ENCODE measurements around the gene CYS1. TPM values are rescaled to one million over a fixed set of nuclear protein-coding genes. Genes with fewer than 3 reads are reported as not detected.

Gene CYS1
- polyA plus RNA-seq, 1 donor from 2014 or later = not detected

GRCh38 chr2:10064932-10065772 lies 15.1 kb downstream of the CYS1 start:
- H3K27me3 ChIP-seq (ENCODE audit: insufficient read depth, low read depth, low read length) = no peaks in the 10 kb centered on the region
- no peak overlapping the region for H3K4me3 ChIP-seq (ENCODE audit: low read length)
- no peaks in the 10 kb centered on the region for H3K9me2 ChIP-seq (ENCODE audit: insufficient read depth, low read length)
- H3K36me3 ChIP-seq (ENCODE audit: insufficient read depth, low read length) = no peaks in the 10 kb centered on the region
- no peaks in the 10 kb centered on the region for H3K9me3 ChIP-seq (ENCODE audit: low read length)
- H3K79me2 ChIP-seq (replicated peaks; ENCODE audit: insufficient read depth, low read length) = no peaks in the 10 kb centered on the region
- no peak overlapping the region for H3K4me2 ChIP-seq (ENCODE audit: low read length)
- no peaks in the 10 kb centered on the region for H3F3A ChIP-seq (ENCODE audit: insufficient read depth, low read length, poor library complexity, severe bottlenecking)
- no peaks in the 10 kb centered on the region for H4K20me1 ChIP-seq (ENCODE audit: insufficient read depth)
- H3K9ac ChIP-seq (ENCODE audit: low read length) = no peak overlapping the region
- no peak overlapping the region for H3K27ac ChIP-seq (ENCODE audit: low read length)
- TF ChIP-seq SMC3 (conservative IDR thresholded peaks at IDR 0.05; ENCODE audit: poor library complexity) = no peak
- TF ChIP-seq REST (IDR thresholded peaks at IDR 0.05; ENCODE audit: borderline replicate concordance) = no peak
- no peak for TF ChIP-seq MXI1 (conservative IDR thresholded peaks at IDR 0.05; ENCODE audit: poor library complexity, severe bottlenecking)
- no peak for TF ChIP-seq EP300 (conservative IDR thresholded peaks at IDR 0.05; ENCODE audit: poor library complexity, severe bottlenecking)
- no peak for TF ChIP-seq CTCF (IDR thresholded peaks at IDR 0.05; ENCODE audit: poor library complexity, severe bottlenecking)
- TF ChIP-seq RAD21 (conservative IDR thresholded peaks at IDR 0.05) = no peak
- TF ChIP-seq POLR2AphosphoS5 (IDR thresholded peaks at IDR 0.05) = no peak
- no peak for TF ChIP-seq TAF1 (IDR thresholded peaks at IDR 0.05; ENCODE audit: low read depth)
- no peak for TF ChIP-seq EZH2 (IDR thresholded peaks at IDR 0.05; ENCODE audit: borderline replicate concordance, insufficient read depth, low read length, poor library complexity, severe bottlenecking)
- no peak overlapping the region for H2AFZ ChIP-seq (ENCODE audit: low read depth, low read length)

DNA sequence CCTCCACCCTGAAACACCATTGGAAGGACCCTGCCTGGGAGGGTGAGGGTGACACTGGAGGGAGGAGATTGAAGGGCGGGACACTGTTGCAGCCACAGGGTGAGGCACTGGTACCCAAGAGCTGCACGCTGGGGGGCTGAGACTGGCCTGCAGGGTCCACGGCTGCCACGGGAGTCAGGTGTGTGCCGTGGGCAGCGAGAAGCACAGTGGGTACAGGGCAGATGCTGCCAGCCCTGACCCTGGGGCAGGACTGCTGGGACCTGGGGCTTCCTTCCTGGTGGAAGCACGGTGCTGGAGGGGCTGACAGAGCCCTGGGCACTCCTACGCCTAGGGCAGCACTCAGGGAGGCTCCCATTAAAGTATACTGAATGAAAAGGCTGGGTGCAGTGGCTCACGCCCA lies 16.6 kb downstream of the CYS1 start:
- no peaks in the 10 kb centered on the region for H3K36me3 ChIP-seq (ENCODE audit: insufficient read depth, low read length)
- TF ChIP-seq RAD21 (conservative IDR thresholded peaks at IDR 0.05) = no peak
- no peak for TF ChIP-seq SMC3 (conservative IDR thresholded peaks at IDR 0.05; ENCODE audit: poor library complexity)
- TF ChIP-seq TAF1 (IDR thresholded peaks at IDR 0.05; ENCODE audit: low read depth) = no peak
- TF ChIP-seq EZH2 (IDR thresholded peaks at IDR 0.05; ENCODE audit: borderline replicate concordance, insufficient read depth, low read length, poor library complexity, severe bottlenecking) = no peak
- no peak for TF ChIP-seq CTCF (IDR thresholded peaks at IDR 0.05; ENCODE audit: poor library complexity, severe bottlenecking)
- no peak for TF ChIP-seq REST (IDR thresholded peaks at IDR 0.05; ENCODE audit: borderline replicate concordance)
- no peak for TF ChIP-seq EP300 (conservative IDR thresholded peaks at IDR 0.05; ENCODE audit: poor library complexity, severe bottlenecking)
- no peak for TF ChIP-seq POLR2AphosphoS5 (IDR thresholded peaks at IDR 0.05)
- TF ChIP-seq MXI1 (conservative IDR thresholded peaks at IDR 0.05; ENCODE audit: poor library complexity, severe bottlenecking) = no peak
- no peaks in the 10 kb centered on the region for H3K27me3 ChIP-seq (ENCODE audit: insufficient read depth, low read depth, low read length)
- no peak overlapping the region for H2AFZ ChIP-seq (ENCODE audit: low read depth, low read length)
- no peak overlapping the region for H3K27ac ChIP-seq (ENCODE audit: low read length)
- H3K9me3 ChIP-seq (ENCODE audit: low read length) = no peaks in the 10 kb centered on the region
- H4K20me1 ChIP-seq (ENCODE audit: insufficient read depth) = no peaks in the 10 kb centered on the region
- no peak overlapping the region for H3K9ac ChIP-seq (ENCODE audit: low read length)
- no peaks in the 10 kb centered on the region for H3K79me2 ChIP-seq (replicated peaks; ENCODE audit: insufficient read depth, low read length)
- no peak overlapping the region for H3K4me3 ChIP-seq (ENCODE audit: low read length)
- no peaks in the 10 kb centered on the region for H3K9me2 ChIP-seq (ENCODE audit: insufficient read depth, low read length)
- H3F3A ChIP-seq (ENCODE audit: insufficient read depth, low read length, poor library complexity, severe bottlenecking) = no peaks in the 10 kb centered on the region
- H3K4me2 ChIP-seq (ENCODE audit: low read length) = no peak overlapping the region

Measured in neural cell (in vitro differentiated cells).